AG08396 (cell line): ENCODE results near the gene JPH2.
A peak's percentile ranks its signal among the peaks of the same experiment; 100 is the strongest.

Experiments used
- DNase-seq: peaks from one replicate; pipeline ENCODE4 v3.0.0; 2012; ENCODE audit warnings: low spot score, mixed read lengths

Gene JPH2

GRCh38 chr20:44075950-44076232 is 111.1 kb downstream of the JPH2 start:
- DNase-seq: no peak

- DNase-seq: no peak
These were observed 111.6 kb downstream of the JPH2 start for GRCh38 chr20:44075191-44075949.

GRCh38 chr20:44074252-44075151 is 112.5 kb downstream of the JPH2 start:
- peak; percentile 46 for DNase-seq

GRCh38 chr20:44073675-44074071 is 113.3 kb downstream of the JPH2 start:
- no peak for DNase-seq

GRCh38 chr20:44073011-44073674 is 113.8 kb downstream of the JPH2 start:
- no peak for DNase-seq

GRCh38 chr20:44072384-44072783 is 114.6 kb downstream of the JPH2 start:
- DNase-seq: no peak

- DNase-seq: no peak
These were observed 115.4 kb downstream of the JPH2 start for GRCh38 chr20:44071526-44072111.

GRCh38 chr20:44071057-44071456 is 115.9 kb downstream of the JPH2 start:
- no peak for DNase-seq

- DNase-seq: no peak
These were observed 116.7 kb downstream of the JPH2 start for GRCh38 chr20:44070139-44070900.

GRCh38 chr20:44069203-44070011 is 117.6 kb downstream of the JPH2 start:
- no peak for DNase-seq

GRCh38 chr20:44068316-44069201 is 118.4 kb downstream of the JPH2 start:
- DNase-seq: no peak

- DNase-seq: no peak
These were observed 119.3 kb downstream of the JPH2 start for GRCh38 chr20:44067650-44068081.

GRCh38 chr20:44066645-44067606 is 120.1 kb downstream of the JPH2 start:
- DNase-seq: no peak

GRCh38 chr20:44065401-44066340 is 121.3 kb downstream of the JPH2 start:
- DNase-seq: no peak

GRCh38 chr20:44064501-44065400 is 122.2 kb downstream of the JPH2 start:
- DNase-seq: no peak
